SK-N-MC (cell line): ENCODE measurements around the gene DSCAML1.

Experiments
- DNase-seq: peaks from one replicate; pipeline ENCODE4 v3.0.0-alpha.2; 2011; ENCODE audit warnings: low read depth, low spot score
- H3K27ac ChIP-seq: fragments of 200-600 bp; sonication (generic); 2 replicates; pipeline ENCODE4 v1.5.1; 2016; ENCODE audit warnings: mixed run types
- H3K36me3 ChIP-seq: fragments of 200-600 bp; sonication (generic); 2 replicates; pipeline ENCODE4 v1.6.1; 2017; ENCODE audit warnings: antibody characterized with exemption, low read length, mixed read lengths; ENCODE audit not compliant: insufficient read depth
- H3K4me3 ChIP-seq: fragments of 200-600 bp; sonication (generic); 2 replicates; pipeline ENCODE4 v1.5.1; 2016
- H3K9ac ChIP-seq: fragments of 200-600 bp; sonication (generic); 2 replicates; pipeline ENCODE4 v1.8.0; 2017; ENCODE audit warnings: mixed run types, mixed read lengths; ENCODE audit not compliant: insufficient read length
- H3K9me3 ChIP-seq: fragments of 200-600 bp; sonication (generic); 2 replicates; pipeline ENCODE4 v1.6.1; 2017; ENCODE audit warnings: low read depth, mild to moderate bottlenecking, antibody characterized with exemption, low read length, moderate library complexity, mixed read lengths
- EZH2 ChIP-seq: fragments of 200-600 bp; sonication (generic); IDR thresholded peaks from one replicate; pipeline ENCODE4 v1.6.1; 2017; ENCODE audit warnings: antibody characterized with exemption
- FOXP2 ChIP-seq: optimal IDR thresholded peaks from 2 replicates; pipeline ENCODE3; 2011; ENCODE audit warnings: mild to moderate bottlenecking, moderate library complexity; ENCODE audit not compliant: insufficient read depth; ENCODE audit errors: extremely low read length, control extremely low read depth
- POLR2AphosphoS5 ChIP-seq: IDR thresholded peaks from 2 replicates; pipeline ENCODE4 v1.6.1; 2012; ENCODE audit warnings: mild to moderate bottlenecking, low read depth, low read length, borderline replicate concordance

DSCAML1 gene

DNA sequence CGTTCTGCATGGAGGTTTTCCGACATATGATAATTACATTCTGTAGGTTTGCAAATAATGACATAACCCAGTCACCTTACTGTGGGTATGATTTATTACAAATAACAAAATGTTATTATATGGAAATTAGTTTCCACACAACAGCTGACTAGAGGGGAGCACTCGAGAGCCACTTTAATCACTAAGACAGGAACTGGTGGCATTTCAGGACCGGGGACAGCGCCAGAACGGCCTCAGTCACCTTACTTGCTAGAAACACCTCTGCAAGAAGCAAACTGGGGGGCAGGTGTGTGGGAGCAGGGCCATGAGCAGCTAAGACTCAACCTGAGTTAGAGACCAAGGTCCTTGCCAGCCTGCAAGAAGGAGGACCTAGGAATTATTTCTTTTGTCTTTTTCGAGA lies 199.9 kb downstream of the DSCAML1 start:
- Histone ChIP-seq H3K4me3 (no peak overlapping the region), H3K27ac (no peak overlapping the region), H3K9ac (no peak overlapping the region), H3K36me3 (no peaks in the 10 kb centered on the region), H3K9me3 (no peaks in the 10 kb centered on the region)
- TF ChIP-seq EZH2 (no peak), POLR2AphosphoS5 (no peak), FOXP2 (no peak)
- no peak for DNase-seq

DNA sequence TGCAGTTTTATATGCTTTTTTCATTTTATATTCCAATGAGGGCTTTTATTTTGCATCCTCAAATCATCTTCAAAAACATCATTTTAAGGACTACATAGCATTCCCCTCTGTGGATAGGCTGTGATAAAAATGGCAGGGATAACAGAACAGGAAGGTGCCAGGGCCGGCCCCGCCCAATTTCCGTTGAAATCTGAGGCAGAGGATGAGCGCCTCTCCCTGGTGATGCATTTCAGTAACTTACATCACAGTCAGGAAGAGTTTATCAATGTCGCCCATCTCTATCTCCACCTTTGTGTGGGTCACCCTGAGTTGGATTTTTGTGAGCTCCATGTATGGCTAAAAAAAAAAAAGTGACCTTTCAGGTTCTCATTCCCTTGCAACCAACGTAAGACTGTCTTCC lies 201.6 kb downstream of the DSCAML1 start:
- no peak for DNase-seq
- no peaks in the 10 kb centered on the region for H3K36me3 ChIP-seq
- H3K4me3 ChIP-seq, result no peak overlapping the region
- no peaks in the 10 kb centered on the region for H3K9me3 ChIP-seq
- no peak overlapping the region for H3K9ac ChIP-seq
- TF ChIP-seq POLR2AphosphoS5 (no peak), FOXP2 (no peak), EZH2 (no peak)
- no peak overlapping the region for H3K27ac ChIP-seq

DNA sequence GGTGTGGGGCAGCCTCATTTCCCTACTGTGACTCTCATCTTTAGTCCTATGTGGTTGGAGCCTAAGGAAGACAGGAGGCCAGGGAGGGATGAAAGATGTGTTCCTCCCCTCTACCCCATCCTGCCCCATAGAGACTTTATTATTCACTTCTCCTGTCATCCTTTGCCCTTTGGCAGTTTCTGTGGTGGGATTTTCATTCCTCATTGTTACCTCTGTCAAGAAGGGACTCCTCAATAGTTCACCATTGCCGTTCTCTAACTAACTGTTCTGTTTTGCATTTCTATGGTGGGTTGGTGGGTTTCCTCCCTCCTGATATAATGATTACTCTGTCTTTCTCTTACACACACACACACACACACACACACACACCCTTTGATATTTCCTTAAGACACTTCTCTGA lies 202.3 kb downstream of the DSCAML1 start:
- TF ChIP-seq POLR2AphosphoS5 (no peak), FOXP2 (no peak), EZH2 (no peak)
- Histone ChIP-seq H3K27ac (no peak overlapping the region), H3K4me3 (no peak overlapping the region), H3K9ac (no peak overlapping the region), H3K36me3 (no peaks in the 10 kb centered on the region), H3K9me3 (no peaks in the 10 kb centered on the region)
- no peak for DNase-seq

DNA sequence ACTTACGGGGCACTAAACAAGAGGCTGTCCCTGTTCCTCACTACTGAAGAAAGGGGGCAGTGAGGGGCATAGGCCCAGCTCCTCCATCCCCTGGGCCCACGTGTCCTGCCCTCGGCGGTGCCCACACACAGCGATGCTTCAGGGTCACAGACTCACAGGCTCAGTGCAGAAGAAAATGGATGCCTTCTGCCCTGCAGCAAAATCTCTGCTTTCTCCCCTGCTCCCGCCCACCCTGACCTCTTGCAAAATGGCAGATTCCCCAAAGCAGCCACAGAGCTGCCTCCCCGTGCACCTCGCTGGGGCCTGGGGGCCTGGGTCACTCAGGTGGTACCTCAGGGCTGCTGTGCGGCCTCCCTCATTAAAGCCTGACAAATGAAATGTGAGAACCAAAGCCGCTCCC lies 204.0 kb downstream of the DSCAML1 start:
- Histone ChIP-seq H3K27ac (no peak overlapping the region), H3K4me3 (no peak overlapping the region), H3K36me3 (no peaks in the 10 kb centered on the region), H3K9ac (no peak overlapping the region), H3K9me3 (no peaks in the 10 kb centered on the region)
- TF ChIP-seq POLR2AphosphoS5, result no peak
- no peak for TF ChIP-seq FOXP2
- TF ChIP-seq EZH2, result no peak
- no peak for DNase-seq

DNA sequence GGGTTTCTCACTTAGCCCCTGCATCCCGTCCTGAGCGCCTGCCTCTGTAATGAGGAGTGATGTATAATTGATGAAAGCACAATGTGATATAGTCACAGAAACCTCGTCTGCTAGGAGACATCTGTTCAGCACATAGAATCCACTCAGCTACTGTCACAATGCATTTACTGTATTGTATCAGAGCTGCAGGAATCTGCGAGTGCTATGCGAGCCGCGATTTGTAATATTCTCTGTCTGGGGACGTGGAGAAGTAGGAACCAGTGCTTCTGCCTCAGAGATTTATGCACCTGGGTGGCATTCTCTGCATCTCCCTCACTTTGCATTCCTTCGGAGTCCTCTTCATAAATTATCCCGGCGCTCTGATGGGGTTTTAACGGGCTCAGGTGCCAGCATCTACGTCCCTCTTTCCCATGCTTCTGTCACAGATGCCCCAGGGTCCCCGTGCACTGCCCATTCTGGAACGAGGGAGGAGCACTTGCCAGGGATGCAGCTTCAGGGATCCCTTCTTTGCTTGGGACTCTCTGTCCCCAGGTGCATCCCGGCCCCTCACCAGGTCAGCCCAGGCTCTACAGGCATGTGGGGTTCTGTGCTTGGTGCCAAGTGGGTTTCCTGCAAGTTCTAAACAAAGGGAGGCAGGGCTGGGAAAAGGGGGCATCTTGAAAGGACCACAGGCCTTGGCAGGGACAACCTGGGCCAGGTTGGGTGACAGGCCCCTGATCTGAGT lies 205.5 kb downstream of the DSCAML1 start:
- Histone ChIP-seq H3K9ac (no peak overlapping the region), H3K36me3 (no peaks in the 10 kb centered on the region), H3K4me3 (no peak overlapping the region), H3K27ac (no peak overlapping the region), H3K9me3 (no peaks in the 10 kb centered on the region)
- no peak for DNase-seq
- no peak for TF ChIP-seq FOXP2
- TF ChIP-seq POLR2AphosphoS5, result no peak
- no peak for TF ChIP-seq EZH2

DNA sequence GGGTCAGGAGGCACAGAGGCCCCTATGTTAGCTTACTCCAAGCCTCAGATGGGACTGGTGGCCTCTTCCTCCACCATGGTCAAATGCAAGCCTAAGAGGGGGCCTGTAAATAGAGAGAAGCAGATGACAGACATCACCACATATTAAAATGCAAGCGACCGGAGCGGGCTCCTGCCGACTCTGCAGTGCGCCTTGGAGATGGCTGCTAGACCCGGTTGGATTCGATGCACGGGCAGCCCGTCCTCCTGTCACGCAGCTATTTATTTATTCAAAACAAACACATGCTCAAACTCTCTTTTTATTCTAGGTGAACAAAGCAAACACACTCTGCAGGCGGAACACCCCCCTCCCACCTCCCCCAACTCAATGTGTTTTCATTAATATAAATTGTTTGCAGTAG lies 208.0 kb downstream of the DSCAML1 start:
- TF ChIP-seq FOXP2 (no peak), POLR2AphosphoS5 (no peak), EZH2 (no peak)

DNA sequence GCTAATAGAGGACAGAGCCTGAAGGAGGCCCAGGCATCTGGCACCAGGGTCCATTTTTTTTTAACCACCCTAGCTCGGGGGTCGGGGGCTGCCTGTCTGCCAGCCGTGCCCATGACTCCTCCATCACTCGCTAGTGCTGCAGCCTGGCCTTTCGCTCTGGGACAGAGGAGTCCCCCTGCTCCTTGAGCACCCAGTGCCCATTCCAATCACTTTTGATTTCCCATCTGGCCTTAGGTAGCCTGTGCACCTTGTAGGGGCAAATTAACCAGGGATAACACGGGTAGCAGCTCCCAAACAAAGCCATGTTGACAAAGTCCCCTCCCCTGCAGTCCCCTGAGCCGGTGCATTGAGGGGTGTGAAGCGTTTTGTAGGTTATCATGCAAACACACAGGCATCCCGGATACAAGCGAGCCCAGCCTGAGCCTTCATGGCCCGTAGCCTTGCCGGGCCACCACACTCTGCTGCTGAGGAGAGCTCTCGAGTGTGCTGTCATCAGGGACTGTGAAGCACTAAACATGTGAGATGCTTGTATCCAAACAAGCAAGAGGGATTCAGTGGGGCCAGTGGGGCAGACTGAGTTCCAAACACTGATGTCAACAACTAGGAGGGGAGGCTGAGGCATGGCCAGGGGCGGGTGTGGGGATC lies 208.7 kb downstream of the DSCAML1 start:
- Histone ChIP-seq H3K4me3 (no peak overlapping the region), H3K9ac (no peak overlapping the region), H3K27ac (no peak overlapping the region), H3K9me3 (no peaks in the 10 kb centered on the region), H3K36me3 (no peaks in the 10 kb centered on the region)
- TF ChIP-seq POLR2AphosphoS5 (no peak), FOXP2 (no peak), EZH2 (no peak)
- DNase-seq, result no peak

More for the DNA sequence above, 208.0 kb downstream of the DSCAML1 start:
- Histone ChIP-seq H3K9me3 (no peaks in the 10 kb centered on the region), H3K4me3 (no peak overlapping the region), H3K27ac (no peak overlapping the region), H3K36me3 (no peaks in the 10 kb centered on the region), H3K9ac (no peak overlapping the region)
- DNase-seq, result no peak

DNA sequence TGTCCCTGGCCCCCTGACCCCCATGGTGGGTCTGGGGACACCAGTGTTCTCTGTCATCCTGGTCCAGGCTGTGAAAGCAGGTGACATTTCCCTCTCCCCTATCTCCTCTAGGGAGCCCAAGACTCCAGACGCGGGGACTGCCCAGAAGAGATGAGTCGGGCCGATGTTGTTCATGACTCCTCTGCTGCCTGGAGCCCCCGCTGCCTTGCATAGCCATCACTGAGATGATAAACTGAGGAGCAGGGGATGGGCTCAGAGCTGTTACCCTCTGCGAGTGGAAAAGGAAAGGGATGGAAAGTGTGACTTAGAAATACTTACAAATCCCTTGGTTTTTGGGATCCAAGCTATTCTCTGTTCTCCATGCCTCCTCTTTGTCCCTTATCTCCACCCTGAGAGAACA lies 209.6 kb downstream of the DSCAML1 start:
- no peak for TF ChIP-seq POLR2AphosphoS5
- TF ChIP-seq FOXP2, result no peak
- no peak for TF ChIP-seq EZH2
- no peak overlapping the region for H3K4me3 ChIP-seq
- no peak overlapping the region for H3K9ac ChIP-seq
- H3K36me3 ChIP-seq, result no peaks in the 10 kb centered on the region
- H3K27ac ChIP-seq, result no peak overlapping the region
- no peaks in the 10 kb centered on the region for H3K9me3 ChIP-seq
- no peak for DNase-seq
